ENCODE results near the gene PRKCZ. TPM values are rescaled to one million over a fixed set of nuclear protein-coding genes. Genes with fewer than 3 reads are reported as not detected.
"Not testable (repeated sequence)": the region's sequence is repeated elsewhere in the genome, so short reads cannot be mapped to it uniquely, and the experiment has no call there.

Gene PRKCZ
- polyA plus RNA-seq, 5 donors = 34.6 to 48.9 (median 39.6) TPM

DNA sequence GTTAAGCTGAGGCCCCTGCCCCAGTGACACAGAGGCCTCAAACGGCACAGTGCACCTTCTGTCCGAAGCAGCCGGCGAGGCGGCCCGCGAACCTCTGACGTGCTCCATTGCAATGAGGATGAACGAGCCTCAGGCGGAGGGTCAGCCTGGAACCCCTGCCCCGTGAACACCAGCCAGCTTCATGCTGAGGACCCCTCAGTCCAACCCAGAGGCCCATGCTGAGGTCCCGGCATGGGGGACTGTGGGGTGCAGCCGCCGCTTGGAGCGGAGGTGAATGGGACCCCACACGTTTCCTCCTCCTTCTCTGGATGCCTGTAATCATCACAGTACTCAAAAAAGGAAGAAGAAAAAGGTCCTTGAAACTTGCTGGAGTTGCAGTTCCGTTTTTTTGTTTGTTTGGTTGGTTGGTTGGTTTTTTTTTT, 62.1 kb downstream of the PRKCZ start:
- no peak for DNase-seq

DNA sequence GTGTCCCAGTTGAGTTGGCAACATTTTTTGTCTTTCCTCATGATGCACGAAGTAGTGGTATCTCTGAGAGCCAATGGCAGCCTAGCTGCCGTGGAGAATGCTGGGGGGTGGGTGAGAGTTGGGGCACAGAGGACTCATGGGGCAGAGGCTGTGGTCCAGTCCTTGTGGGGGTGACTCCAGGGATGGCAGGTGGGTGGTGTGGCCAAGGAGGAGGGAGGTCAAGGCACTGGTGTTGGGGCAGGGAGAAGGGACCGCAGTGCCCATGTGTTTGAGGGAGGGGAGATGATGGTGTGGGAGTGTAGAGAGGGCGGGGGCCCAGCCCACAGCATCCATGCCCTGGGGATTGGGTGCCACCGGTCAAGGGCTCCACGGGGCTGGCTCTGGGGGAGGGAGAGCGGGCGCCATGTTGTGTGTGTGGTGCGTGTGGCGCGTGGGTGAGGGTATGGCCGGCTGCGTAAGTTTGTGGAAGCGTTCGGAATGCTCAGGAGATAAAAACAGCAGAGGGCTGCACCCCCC, 63.5 kb downstream of the PRKCZ start:
- no peak for DNase-seq

DNA sequence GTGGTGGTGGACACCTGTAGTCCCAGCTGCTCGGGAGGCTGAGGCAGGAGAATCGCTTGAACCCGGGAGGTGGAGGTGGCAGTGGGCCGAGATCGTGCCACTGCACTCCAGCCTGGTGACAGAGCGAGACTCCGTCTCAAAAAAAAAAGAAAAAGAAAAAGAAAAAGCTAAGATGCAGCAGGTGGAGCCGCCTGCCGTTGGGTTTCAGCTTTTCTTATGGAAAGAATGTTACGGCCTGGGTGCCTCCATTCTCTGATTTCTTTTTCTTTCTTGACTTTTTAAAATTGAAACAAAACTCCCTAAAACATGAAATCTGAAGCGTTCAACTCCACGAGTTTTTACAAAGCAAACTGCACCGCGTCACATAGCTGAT, 64.4 kb downstream of the PRKCZ start:
- not testable (repeated sequence) for DNase-seq

DNA sequence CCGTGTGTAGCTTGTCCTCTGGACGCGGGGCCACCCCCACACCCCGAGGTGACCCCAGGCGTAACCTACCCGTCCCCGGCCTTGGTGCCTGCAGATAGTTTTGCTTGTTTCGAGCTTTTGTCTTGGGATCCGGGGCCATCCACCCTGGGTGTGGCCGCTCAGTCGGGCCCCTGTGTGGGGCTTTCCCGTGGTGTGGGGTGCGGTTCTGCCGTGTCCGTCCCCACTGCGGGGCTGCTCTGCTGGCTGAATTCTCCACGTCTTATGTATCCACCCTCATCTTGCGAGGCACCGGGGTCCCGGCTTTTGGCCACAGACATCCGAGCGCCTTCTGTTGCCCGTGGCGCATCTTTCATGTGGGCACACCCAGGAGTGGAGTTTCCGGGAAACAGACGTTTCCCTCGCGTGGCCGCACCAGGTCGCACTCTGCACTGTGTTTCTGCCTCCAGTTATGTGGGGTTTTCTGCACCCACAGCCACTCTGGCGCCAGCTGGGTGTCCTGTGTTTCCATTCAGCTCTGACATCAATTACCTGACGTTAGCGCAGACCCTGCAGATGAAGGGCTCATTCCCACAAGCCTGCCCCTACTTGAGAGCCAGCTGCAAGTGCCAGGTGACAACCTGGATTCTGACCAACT, 64.9 kb downstream of the PRKCZ start:
- no peak for DNase-seq

DNA sequence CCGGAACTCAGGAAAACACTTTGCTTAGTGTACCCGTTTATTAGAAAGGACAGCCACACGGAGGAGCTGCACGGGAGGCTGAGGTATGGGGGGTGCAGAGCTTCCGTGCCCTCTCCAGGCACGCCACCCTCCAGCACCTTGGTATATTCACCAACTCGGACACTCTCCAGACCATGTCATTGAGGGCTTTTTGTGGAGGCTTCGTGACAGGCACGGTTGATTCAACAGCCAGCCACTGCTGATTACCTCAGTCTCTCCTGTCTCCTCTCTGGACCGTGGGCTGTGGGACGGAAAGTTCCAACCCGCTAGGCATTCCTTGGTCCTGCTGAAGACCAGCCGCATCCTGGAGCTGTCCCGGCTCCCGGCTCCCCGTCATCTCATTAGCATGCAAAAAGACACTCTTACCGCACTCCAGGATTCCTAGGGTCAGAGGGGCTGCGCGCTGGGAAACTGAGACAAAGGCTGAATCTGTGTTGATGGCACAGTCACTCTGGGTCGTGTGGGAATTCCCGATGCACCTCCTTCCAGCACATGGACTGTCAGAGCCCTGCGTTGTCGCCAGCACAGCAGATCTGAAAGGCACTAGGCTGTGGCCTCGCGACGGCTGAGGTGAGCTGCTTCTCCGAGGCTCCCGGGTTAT, 65.6 kb downstream of the PRKCZ start:
- DNase-seq = no peak

DNA sequence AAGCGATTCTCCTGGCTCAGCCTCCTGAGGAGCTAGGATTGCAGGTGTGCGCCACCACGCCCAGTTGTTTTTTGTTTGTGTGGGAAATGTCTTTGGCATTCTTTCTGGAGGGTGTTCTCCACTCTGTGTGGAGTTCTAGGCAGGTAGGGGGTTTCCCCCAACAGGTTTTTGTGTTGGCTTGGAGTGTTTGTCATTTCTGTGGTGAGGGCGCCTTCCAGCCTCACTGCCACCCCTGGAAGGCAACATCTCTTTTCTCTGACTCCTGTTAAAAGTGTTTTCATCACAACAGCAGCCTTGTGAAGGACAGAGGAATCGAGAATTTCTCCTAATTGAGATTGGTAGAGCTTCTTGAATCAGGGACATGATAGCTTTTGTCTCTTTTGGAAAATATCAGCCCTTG, 69.7 kb downstream of the PRKCZ start:
- DNase-seq = no peak

DNA sequence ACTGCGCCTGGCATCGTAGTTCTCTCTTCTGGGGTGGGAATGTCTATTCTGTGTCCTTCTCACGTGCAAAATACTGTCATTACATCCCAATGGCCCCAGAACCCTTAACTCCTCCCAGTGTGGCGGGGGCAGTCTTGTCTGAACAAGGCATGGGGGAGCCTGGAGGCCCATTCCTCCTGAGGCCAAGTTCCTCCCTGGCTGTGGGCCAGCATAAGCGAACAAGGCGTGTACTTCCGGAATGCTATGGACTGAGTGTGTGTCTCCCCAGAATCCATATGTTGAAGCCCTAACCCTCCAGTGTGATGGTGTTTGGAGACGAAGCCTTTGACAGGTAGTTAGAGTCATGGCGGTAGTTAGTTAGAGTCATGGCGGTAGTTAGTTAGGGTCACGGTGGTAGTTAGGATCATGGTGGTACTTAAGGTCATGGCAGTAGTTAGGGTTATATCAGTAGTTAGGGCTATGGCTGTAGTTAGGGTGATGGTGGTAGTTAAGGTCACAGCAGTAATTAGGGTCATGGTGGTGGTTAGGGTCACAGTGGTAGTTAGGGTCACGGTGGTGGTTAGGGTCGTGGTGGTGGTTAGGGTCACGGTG, 71.0 kb downstream of the PRKCZ start:
- no peak for DNase-seq

DNA sequence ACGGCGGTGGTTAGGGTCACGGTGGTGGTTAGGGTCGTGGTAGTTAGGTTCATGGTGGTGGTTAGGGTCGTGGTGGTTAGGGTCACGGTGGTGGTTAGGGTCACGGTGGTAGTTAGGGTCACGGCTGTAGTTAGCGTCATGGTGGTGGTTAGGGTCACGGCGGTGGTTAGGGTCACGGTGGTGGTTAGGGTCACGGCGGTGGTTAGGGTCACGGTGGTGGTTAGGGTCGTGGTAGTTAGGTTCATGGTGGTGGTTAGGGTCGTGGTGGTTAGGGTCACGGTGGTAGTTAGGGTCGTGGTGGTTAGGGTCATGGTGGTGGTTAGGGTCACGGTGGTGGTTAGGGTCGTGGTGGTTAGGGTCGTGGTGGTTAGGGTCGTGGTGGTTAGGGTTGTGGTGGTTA, 71.6 kb downstream of the PRKCZ start:
- not testable (repeated sequence) for DNase-seq

DNA sequence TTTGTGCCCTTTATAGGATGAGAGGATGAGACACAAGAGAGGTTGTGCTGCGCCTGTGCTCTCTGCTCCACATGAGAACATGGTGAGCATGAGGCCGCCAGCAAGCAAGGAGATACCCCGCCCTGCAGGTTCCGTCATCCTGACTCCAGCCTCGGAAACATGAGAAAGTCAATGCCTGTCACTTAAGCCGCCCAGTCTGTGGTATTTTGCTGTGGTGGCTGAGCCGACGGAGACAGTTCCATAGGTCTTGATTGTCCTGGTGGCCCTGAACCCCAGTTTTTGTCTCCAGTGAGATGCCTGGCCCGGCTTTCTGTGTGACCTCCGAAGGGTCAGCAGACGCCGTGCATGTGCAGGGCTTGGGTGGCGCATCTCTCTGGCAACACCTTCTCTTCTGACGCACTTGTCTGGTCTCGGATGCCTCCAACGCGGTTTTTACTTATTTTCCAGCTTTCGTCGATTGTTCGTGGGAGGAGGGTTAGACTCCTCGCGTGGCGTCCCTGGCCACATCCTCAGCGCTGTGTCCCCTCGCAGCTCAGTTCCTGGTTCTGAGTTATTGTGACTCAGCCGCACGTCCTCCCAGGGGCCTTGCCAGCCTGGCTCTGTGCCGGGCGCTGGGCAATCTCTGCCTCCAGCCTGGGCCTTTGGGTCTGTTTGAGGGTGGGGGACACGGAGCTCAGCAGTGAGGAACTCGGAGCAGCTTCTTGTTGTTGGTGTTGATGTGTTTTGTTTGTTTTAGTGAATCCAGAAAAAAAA, 74.4 kb downstream of the PRKCZ start:
- no peak for DNase-seq

DNA sequence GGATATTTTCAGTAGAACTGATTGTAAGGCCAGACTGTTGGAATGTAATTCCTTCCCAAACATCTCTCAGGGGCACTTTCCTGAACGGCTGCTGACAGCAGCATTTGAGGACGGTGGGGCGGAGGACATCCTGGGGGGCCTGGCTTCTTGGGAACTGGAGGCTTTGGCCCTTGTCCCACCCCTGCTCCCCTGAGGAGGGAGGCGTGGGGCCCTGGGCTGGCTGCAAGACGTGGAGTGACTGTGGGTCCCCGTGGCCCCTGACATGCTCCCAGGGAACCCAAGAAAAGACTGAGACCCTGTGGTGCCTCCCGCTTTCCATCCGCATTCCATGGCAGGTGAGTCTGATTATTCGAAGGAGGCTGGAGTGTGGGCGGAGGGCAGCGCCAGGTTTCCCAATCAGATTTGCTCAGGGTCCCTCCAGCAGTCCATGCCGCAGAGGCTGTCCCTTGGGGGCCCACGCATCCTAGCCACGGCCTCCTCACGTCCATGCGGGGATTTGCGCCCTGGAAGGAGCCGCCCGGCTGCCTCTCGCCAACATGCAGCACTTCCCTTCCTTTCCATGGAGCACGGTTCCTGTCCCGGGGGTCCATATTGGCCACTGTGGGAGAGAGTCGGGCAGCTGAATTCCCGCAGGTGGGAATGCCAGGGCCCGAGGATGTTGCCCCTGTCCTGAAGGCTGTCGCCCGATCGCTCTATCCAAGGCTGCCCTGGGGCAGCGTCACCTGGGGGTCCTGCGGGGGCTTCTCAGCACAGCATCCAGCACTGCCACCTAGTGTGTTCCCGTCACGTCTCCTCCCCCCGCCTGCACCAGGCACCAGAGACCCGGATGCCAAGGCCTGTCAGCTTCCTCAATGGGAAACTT, 75.4 kb downstream of the PRKCZ start:
- no peak for DNase-seq

DNA sequence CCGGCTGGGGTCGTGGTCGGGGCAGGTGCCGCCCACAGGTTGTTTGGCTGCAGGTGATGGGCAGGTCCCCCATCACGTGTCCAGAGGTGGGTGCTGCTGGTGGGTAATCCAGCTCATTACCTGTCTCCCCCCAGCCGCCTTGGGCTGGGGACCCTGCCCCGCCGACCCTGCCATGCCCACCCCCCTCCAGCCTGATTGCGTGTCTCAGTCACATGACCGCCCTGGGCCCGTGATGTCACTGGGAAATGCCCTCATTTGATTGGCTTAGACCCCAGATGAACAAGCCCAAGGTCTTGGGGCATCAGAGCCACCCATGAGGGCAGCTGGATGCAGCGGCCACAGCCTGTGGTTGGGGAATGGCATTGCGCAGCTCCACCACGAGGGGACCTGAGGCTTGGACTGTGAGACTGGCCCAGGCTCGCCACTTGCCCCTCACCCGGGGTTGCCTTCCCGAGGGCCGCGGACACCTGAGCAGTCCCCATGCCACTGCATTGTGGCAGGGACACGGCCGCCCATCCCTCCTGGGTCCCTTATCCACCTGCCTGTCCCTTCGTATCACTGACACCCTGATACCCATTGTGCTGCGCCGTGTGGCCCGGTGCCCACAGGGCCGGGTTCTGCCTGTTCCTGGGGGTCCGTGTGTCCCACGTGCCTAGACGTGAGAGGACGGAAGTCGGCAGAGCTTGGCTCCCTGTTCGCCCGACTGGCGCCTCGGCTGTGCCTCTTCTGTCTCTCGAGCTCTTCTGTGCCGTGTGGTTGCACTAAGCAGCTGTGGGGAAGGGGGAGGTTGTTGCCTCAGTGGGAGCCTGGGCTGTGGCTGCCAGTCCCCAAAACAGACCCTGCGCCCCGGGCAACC, 76.3 kb downstream of the PRKCZ start:
- no peak for DNase-seq

DNA sequence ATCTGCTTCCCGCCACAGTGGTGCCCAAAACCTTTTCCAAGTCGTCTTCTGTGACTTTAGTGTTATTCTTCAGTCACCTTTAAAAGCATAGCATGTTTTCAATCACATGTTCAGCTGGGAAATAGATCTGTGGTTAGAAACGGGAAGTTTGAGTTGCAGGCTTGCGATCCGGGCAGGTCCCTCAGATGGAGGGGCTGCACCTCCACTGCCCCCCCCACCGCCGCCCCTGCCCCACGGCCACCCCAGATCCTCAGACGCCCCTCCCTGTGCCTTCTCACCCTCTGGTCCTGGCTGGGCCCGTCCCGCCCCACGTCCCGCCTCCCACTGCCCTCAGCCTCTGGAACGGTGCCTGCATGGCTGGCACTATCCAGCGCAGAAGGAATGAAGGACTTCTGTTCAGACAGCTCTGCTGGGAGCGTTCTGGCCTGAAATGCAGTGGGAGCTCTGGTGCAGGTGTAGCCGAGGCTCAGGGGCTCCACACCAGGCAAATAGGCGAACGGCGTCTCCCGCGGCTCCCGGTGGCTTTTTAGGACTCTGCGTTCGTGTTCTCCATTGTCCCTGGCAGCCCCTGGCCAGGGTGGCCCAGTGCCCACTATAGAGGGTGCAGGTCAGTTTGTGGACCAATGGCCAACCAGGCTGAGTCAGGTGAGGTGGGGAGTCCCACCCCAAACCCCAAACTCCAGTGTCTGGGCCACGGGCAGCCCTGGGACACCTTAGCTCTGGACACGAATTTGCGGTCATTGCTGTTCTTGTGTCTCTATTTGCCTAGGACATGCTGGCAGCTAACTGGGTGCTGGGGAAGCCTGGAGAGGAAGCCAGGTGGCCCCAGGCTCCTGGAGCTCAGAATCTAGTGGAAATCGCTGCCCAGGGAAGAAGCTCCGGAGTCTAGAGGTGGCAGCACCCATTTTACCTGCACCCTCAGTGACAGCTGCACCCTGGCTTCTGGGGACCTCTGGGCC, 77.3 kb downstream of the PRKCZ start:
- no peak for DNase-seq

DNA sequence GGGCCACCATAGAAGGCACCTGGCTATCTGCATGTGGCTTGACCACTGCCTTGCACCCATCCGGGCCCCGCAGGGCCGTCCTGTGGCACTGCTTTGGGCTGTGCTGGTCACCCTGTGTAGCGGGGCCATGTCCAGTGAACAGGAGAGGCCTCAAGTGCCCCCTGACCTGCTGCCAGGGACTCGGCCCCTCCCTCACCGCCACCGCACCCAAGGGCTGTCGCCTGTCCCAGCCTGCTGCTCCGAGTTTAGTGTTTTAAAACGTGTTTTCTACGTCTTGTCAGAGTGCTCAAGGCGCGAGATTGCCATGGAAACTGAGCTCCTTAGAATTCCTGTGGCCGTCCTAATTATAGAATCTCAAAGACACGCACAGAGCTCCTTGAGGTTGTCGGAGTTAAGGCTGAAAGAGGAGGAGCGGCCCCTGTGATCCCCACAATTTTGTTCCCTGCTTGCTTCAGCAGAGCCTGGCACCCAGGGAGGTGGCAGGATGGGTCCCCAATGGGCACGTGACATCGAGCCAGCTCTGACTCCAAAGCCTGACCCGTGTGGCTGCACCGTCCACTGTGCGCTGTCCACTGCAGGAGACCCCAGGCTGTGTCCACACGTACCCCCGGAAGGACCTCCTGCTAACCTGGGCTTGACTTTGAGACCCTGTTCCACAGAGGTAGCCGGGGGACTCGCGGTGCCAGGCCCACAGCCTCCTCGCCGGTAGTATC, 78.1 kb downstream of the PRKCZ start:
- peak in 1 of 2 donors; percentile 73 for DNase-seq

DNA sequence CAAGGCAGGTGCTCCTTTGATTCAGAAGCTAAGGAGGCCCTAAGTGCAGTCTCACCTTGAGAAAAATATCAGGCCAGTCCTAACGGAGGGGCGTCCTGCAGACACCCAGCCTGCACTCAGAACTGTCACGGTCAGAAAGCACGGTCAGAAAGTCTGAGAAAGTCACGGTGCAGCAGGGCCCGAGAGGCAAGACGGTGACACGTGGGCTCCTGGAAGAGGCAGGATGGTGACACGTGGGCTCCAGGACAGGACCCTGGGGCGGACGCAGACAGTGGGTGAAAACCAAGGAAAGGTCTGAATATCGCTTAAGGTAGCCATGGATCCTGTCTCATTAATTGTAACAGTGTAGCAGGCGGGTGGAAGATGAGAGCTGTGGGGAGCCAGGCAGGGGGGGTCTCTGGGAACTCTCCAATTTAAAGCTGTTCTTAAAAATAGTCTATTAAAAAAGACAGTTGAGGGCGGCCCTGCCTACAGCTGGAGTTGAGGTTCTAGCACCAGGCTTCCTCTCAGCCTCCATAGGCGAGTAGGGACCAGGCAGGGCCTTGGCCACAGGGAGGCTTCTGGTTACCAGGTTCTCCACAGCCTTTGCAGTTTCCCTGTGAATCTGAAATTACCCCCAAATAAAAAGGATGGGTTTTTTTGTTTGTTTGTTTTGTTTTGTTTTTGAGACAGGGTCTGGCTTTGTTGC, 79.2 kb downstream of the PRKCZ start:
- no peak for DNase-seq

DNA sequence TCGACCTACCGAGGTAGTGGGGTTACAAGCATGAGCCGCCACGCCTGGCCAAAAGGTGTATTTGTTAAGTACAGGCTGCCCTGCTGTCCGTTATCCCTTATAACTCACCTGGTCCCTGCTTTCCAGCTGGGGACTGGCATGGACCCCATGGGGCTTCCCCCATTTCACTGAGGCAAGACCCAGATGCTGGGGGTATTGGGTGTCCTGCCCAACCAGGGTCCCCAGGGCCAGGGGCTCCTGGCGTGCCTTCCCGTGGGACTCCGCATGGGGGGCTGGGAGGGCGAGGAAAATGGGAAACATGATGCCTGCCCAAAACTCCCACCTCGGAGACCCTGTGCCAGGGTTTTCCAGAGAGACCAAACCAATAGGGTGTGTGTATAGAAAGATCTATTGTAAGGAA, 79.9 kb downstream of the PRKCZ start:
- no peak for DNase-seq

DNA sequence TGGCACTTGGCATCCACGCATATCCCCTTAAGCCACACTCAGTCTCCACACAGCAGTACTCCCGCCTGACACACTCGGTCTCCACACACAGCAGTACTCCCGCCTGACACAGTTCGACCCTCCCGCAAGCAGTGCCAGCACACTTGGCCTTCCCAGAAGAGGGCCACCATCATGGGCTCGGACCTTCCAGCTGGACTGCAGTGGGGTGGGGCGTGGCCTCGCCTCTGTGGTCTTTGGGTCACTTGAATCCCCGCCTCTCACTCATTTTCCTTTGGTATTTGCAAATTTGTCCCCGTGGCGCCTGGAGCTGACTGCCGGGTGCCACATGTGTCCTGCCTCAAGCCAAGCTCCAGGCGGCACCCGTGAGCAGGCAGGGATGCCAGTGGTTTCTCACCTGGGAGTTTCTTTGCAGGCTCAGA, 80.7 kb downstream of the PRKCZ start:
- no peak for DNase-seq

DNA sequence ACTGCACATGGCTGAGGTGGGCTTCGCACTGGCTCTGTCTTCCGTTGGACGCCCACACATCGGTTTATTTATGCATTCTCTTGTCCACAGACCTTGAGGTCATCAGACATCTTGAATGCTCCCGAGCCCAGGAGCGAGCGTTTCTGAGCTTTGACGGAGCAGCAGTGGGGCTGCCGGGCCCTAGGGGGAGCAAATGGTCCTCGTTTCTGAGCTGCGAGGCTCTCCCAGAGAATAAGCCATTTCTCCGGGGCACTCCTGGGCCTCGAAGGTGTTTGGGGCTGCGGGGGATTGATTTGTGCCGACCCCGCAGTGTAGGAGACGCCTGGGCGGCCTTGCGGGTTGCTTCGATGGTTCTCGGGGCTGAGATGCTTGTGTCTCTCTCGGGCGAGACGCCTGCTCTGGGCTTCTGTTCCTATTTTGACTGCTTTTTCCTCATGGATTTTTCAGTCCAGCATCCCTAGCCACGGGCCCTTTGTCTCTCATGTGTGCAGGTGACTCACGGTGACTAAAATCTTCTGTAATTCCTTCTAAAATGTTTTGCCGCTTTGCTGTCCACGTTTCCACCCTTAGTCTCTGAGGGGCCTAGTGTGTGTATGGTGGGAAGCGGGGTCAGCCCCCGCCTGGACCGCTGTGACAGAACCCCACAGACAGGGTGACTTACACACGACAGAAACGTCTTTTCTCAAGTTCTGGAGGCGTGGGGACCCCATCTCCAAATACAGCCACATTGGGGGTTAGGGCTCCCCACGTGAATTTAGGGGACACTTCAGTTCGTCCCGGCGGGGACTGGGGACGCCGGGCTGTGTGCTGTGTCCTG, 82.2 kb downstream of the PRKCZ start:
- DNase-seq = peak; percentile 43 to 52
